ENCODE data around the gene GNG13.

DNA sequence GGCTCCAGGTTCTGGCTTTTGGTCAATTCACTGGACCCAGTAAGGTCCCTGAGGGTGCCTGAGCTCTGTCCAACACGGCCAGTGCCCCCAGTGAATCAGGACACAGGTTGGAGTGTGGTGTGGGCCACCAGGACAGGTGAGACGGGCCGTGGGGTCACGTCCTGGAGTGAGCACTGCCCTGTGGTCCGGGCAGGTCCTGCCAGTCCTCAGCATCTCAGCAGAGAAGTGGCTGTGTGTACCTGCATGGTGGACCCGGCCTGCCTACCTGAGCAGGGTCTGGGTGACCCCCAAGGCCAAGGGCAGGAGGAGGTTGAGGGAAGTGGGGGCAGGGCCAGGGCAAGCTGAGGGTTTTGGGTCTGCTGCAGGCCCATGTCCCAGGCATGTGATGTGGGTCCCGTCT lies 1.9 kb upstream of the GNG13 start:
- TF ChIP-seq, protein P1, sequence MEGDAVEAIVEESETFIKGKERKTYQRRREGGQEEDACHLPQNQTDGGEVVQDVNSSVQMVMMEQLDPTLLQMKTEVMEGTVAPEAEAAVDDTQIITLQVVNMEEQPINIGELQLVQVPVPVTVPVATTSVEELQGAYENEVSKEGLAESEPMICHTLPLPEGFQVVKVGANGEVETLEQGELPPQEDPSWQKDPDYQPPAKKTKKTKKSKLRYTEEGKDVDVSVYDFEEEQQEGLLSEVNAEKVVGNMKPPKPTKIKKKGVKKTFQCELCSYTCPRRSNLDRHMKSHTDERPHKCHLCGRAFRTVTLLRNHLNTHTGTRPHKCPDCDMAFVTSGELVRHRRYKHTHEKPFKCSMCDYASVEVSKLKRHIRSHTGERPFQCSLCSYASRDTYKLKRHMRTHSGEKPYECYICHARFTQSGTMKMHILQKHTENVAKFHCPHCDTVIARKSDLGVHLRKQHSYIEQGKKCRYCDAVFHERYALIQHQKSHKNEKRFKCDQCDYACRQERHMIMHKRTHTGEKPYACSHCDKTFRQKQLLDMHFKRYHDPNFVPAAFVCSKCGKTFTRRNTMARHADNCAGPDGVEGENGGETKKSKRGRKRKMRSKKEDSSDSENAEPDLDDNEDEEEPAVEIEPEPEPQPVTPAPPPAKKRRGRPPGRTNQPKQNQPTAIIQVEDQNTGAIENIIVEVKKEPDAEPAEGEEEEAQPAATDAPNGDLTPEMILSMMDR (IDR thresholded peaks at IDR 0.05), result no peak
- no peak for TF ChIP-seq POLR2A (IDR thresholded peaks at IDR 0.05)

Measured in lower leg skin (tissue), 3 donors.